Measurements from ENCODE around the gene PTGER1. TPM values are rescaled to one million over a fixed set of nuclear protein-coding genes. Genes with fewer than 3 reads are reported as not detected.

PTGER1 gene
- total RNA-seq, 1 donor from 2014 or later = 0.91 TPM

DNA sequence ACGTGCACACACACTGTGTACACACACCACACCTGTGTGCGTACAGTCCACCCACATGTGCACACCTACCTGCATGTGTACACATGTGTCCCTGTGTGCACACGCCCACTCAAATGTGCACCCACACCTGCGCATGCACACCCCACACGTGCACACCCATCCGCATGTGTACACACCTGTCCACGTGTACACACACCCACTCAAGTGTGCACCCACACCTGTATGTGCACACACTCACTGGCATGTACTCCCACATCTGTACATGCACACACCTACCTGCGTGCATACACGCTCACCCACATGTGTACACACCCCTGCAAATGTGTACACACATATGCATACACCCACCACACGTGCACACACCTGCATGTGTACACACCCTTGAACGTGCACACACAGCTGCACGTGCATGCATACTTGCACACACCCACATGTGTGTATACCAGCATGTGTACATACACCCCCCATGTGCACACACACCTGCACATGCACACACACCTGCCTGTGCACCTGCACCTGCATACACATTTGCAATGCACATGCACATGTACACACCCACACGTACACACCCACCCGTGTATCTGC is 31.4 kb downstream of the PTGER1 start:
- Histone ChIP-seq H3K27me3 (ENCODE audit: insufficient read depth, low read length) (no peaks in the 10 kb centered on the region), H3K9me3 (ENCODE audit: insufficient read depth, low read depth, low read length) (no peaks in the 10 kb centered on the region), H3K4me2 (ENCODE audit: low read length) (no peak overlapping the region), H3K36me3 (ENCODE audit: insufficient read depth, low read length) (peaks cover 9% of the 10 kb centered on the region), H3K27ac (ENCODE audit: low read depth, low read length) (no peak overlapping the region), H3K4me1 (ENCODE audit: insufficient read depth, low read length) (no peaks in the 10 kb centered on the region), H3K79me2 (ENCODE audit: insufficient read depth, low read length) (peaks cover 17% of the 10 kb centered on the region), H3K9ac (ENCODE audit: low read length) (no peak overlapping the region), H2AFZ (ENCODE audit: low read depth, low read length) (no peak overlapping the region), H4K20me1 (ENCODE audit: insufficient read depth, low read length) (peaks cover 15% of the 10 kb centered on the region), H3K4me3 (ENCODE audit: insufficient read depth, low read depth, low read length) (no peak overlapping the region)
- DNase-seq (ENCODE audit: low read depth) = no peak
- no peak for FAIRE-seq
- Mint-ChIP-seq H3K4me3 (ENCODE audit: unreplicated experiment) (no peak overlapping the region), H3K27ac (ENCODE audit: unreplicated experiment) (no peak overlapping the region), H3K27me3 (ENCODE audit: low read depth, unreplicated experiment) (no peaks in the 10 kb centered on the region), H3K36me3 (ENCODE audit: low read depth, unreplicated experiment) (peaks cover 24% of the 10 kb centered on the region), H3K9me3 (ENCODE audit: unreplicated experiment) (no peaks in the 10 kb centered on the region), H3K4me1 (ENCODE audit: low read depth, unreplicated experiment) (no peaks in the 10 kb centered on the region)
- TF ChIP-seq, protein P1, sequence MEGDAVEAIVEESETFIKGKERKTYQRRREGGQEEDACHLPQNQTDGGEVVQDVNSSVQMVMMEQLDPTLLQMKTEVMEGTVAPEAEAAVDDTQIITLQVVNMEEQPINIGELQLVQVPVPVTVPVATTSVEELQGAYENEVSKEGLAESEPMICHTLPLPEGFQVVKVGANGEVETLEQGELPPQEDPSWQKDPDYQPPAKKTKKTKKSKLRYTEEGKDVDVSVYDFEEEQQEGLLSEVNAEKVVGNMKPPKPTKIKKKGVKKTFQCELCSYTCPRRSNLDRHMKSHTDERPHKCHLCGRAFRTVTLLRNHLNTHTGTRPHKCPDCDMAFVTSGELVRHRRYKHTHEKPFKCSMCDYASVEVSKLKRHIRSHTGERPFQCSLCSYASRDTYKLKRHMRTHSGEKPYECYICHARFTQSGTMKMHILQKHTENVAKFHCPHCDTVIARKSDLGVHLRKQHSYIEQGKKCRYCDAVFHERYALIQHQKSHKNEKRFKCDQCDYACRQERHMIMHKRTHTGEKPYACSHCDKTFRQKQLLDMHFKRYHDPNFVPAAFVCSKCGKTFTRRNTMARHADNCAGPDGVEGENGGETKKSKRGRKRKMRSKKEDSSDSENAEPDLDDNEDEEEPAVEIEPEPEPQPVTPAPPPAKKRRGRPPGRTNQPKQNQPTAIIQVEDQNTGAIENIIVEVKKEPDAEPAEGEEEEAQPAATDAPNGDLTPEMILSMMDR (IDR thresholded peaks at IDR 0.05; ENCODE audit: insufficient read depth, low read depth, low read length) = no peak
- TF ChIP-seq EZH2 (IDR thresholded peaks at IDR 0.05; ENCODE audit: insufficient read depth, low read length) = no peak

DNA sequence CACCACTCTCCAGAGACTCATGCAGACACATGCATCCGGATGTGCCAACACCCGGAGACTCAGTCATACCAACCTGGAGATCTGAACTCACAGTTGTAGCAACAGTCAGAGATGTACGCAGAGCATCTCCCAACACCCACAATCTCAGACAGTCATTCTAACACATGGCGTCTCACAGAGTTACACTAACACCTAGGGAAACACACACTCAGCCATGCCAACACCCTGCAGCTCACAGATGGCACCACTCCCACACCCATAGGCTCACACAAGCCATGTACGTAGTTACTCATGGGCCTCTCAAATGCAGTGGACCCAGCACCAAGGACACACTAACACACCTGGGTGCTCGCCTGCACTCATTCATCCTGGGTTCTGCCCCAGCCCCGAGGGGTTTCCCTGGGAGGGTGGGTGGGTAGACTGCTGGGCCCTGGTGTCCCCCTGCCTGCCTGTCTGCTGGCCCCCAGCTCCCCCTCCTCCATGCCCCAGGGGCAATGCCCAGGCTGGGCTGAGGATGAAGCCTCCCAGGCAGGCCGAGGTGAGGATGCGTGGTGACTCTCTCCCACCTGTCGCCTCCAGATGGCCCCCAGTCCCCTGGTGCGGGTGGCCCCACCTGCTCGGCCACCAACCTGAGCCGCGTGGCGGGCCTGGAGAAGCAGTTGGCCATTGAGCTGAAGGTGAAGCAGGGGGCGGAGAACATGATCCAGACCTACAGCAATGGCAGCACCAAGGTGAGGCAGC is 32.1 kb downstream of the PTGER1 start:
- Mint-ChIP-seq H3K9me3 (ENCODE audit: unreplicated experiment) (no peaks in the 10 kb centered on the region), H3K27me3 (ENCODE audit: low read depth, unreplicated experiment) (no peaks in the 10 kb centered on the region), H3K4me3 (ENCODE audit: unreplicated experiment) (no peak overlapping the region), H3K27ac (ENCODE audit: unreplicated experiment) (no peak overlapping the region), H3K36me3 (ENCODE audit: low read depth, unreplicated experiment) (peaks cover 21% of the 10 kb centered on the region), H3K4me1 (ENCODE audit: low read depth, unreplicated experiment) (no peaks in the 10 kb centered on the region)
- Histone ChIP-seq H3K9me3 (ENCODE audit: insufficient read depth, low read depth, low read length) (no peaks in the 10 kb centered on the region), H3K27me3 (ENCODE audit: insufficient read depth, low read length) (no peaks in the 10 kb centered on the region), H3K9ac (ENCODE audit: low read length) (no peak overlapping the region), H3K36me3 (ENCODE audit: insufficient read depth, low read length) (peaks cover 9% of the 10 kb centered on the region), H3K4me2 (ENCODE audit: low read length) (no peak overlapping the region), H2AFZ (ENCODE audit: low read depth, low read length) (no peak overlapping the region), H3K4me1 (ENCODE audit: insufficient read depth, low read length) (no peaks in the 10 kb centered on the region), H4K20me1 (ENCODE audit: insufficient read depth, low read length) (peaks cover 15% of the 10 kb centered on the region), H3K4me3 (ENCODE audit: insufficient read depth, low read depth, low read length) (no peak overlapping the region), H3K27ac (ENCODE audit: low read depth, low read length) (no peak overlapping the region), H3K79me2 (ENCODE audit: insufficient read depth, low read length) (peaks cover 17% of the 10 kb centered on the region)
- DNase-seq (ENCODE audit: low read depth) = no peak
- no peak for FAIRE-seq
- no peak for TF ChIP-seq EZH2 (IDR thresholded peaks at IDR 0.05; ENCODE audit: insufficient read depth, low read length)
- TF ChIP-seq, protein P1 (IDR thresholded peaks at IDR 0.05; ENCODE audit: insufficient read depth, low read depth, low read length) = no peak
